ENCODE data around the gene ZFPM1.

- TF ChIP-seq CTCF (IDR thresholded peaks at IDR 0.05), result no peak
- no peak for TF ChIP-seq ZFX (IDR thresholded peaks at IDR 0.05; ENCODE audit: borderline replicate concordance)
Observed at GRCh38 chr16:88504489-88505404, 51.7 kb downstream of the ZFPM1 start.

Data from 22Rv1 (cell line).